Fibroblast of peridontal ligament (primary cell): ENCODE measurements around the gene RASSF4.

Source experiments
- DNase-seq: peaks from one replicate; pipeline ENCODE4 v3.0.0-alpha.2; 2010; ENCODE audit errors: extremely low read depth

The RASSF4 gene

GRCh38 chr10:44947371-44948152 lies 12.0 kb upstream of the RASSF4 start:
- DNase-seq = no peak

GRCh38 chr10:44948642-44949041 lies 11.0 kb upstream of the RASSF4 start:
- no peak for DNase-seq

- DNase-seq = no peak
Measured at GRCh38 chr10:44949127-44949802, 10.3 kb upstream of the RASSF4 start.

- no peak for DNase-seq
Measured at GRCh38 chr10:44949915-44950314, 9.7 kb upstream of the RASSF4 start.

GRCh38 chr10:44950326-44951225 lies 9.0 kb upstream of the RASSF4 start:
- DNase-seq = no peak

GRCh38 chr10:44951576-44952226 lies 7.9 kb upstream of the RASSF4 start:
- no peak for DNase-seq

- no peak for DNase-seq
Measured at GRCh38 chr10:44952779-44953231, 6.8 kb upstream of the RASSF4 start.

- no peak for DNase-seq
Measured at GRCh38 chr10:44954042-44954441, 5.6 kb upstream of the RASSF4 start.

GRCh38 chr10:44954962-44955361 lies 4.6 kb upstream of the RASSF4 start:
- no peak for DNase-seq

GRCh38 chr10:44955413-44956070 lies 4.1 kb upstream of the RASSF4 start:
- no peak for DNase-seq

- DNase-seq = no peak
Measured at GRCh38 chr10:44956226-44956625, 3.4 kb upstream of the RASSF4 start.

- DNase-seq = no peak
Measured at GRCh38 chr10:44956717-44957706, 2.6 kb upstream of the RASSF4 start.

- peak; percentile 32 for DNase-seq
Measured at GRCh38 chr10:44958196-44958897, 1.3 kb upstream of the RASSF4 start.

GRCh38 chr10:44958898-44959246 lies 730 bp upstream of the RASSF4 start:
- no peak for DNase-seq

- DNase-seq = no peak
Measured at GRCh38 chr10:44960088-44960460, 472 bp downstream of the RASSF4 start.

GRCh38 chr10:44960482-44961229 lies 1.1 kb downstream of the RASSF4 start:
- DNase-seq = no peak

GRCh38 chr10:44961230-44961571 lies 1.6 kb downstream of the RASSF4 start:
- DNase-seq = no peak

- no peak for DNase-seq
Measured at GRCh38 chr10:44961931-44962750, 2.5 kb downstream of the RASSF4 start.
